Measurements from ENCODE around the gene CENPW.

GRCh38 chr6:126339796-126340609 is at the start of gene CENPW:
- TF ChIP-seq CTCF (IDR thresholded peaks at IDR 0.05), result no peak
- no peak for TF ChIP-seq POLR2A (IDR thresholded peaks at IDR 0.05)
